Cardiac muscle cell (in vitro differentiated cells and primary cell): ENCODE results near the gene PELI2. TPM values are rescaled to one million over a fixed set of nuclear protein-coding genes. Genes with fewer than 3 reads are reported as not detected.

ENCODE experiments used
- DNase-seq, 2 donors: peaks; one replicate each; pipeline versions ENCODE4 v3.0.0 to v3.0.0-alpha.2; 2010 to 2017; ENCODE audit warnings: low read depth in 1 of 2, low spot score in 1 of 2
- H3K27ac ChIP-seq: fragments of 200-600 bp; sonication (generic); 2 replicates; pipeline ENCODE4 v1.5.1; 2016
- H3K27me3 ChIP-seq: fragments of 200-600 bp; sonication (generic); 2 replicates; pipeline ENCODE4 v1.6.0; 2016; ENCODE audit warnings: control low read depth
- H3K36me3 ChIP-seq: fragments of 200-600 bp; sonication (generic); 2 replicates; pipeline ENCODE4 v1.5.1; 2016; ENCODE audit warnings: control low read depth
- H3K4me1 ChIP-seq: fragments of 200-600 bp; sonication (generic); 2 replicates; pipeline ENCODE4 v1.8.1; 2017; ENCODE audit warnings: low read depth, mild to moderate bottlenecking, mixed run types
- H3K4me3 ChIP-seq: fragments of 200-600 bp; sonication (generic); 2 replicates; pipeline ENCODE4 v1.5.1; 2016; ENCODE audit warnings: mild to moderate bottlenecking
- H3K9me3 ChIP-seq: fragments of 200-600 bp; sonication (generic); 2 replicates; pipeline ENCODE4 v1.5.1; 2017; ENCODE audit warnings: low read depth, mild to moderate bottlenecking, control low read depth
- polyA plus RNA-seq: library from polyadenylated mRNA; unstranded; fragments of >200 nt; fragmentation: Nextera tagmentation; extraction: Ambion mirVana; gene quantifications from 2 replicates; pipeline ENCODE4 v1.2.1, GENCODE V29; 2016
- total RNA-seq: library from RNA; depleted of rRNA; stranded (reverse); fragments of >200 nt; gene quantifications from 2 replicates; pipeline ENCODE4 v1.2.3, GENCODE V29; 2016
- TF ChIP-seq, protein P1 (sequence below): IDR thresholded peaks from 2 replicates; pipeline ENCODE4 v1.5.1; 2012; ENCODE audit warnings: low read depth, mild to moderate bottlenecking, low read length

PELI2 gene
- total and polyA plus RNA-seq, 2 experiments from 2014 or later = 1.7 to 4.9 TPM

- no peak for DNase-seq
- H3K9me3 ChIP-seq = no peaks in the 10 kb centered on the region
- no peaks in the 10 kb centered on the region for H3K27me3 ChIP-seq
- no peaks in the 10 kb centered on the region for H3K36me3 ChIP-seq
- no peak overlapping the region for H3K27ac ChIP-seq
- TF ChIP-seq, protein P1, sequence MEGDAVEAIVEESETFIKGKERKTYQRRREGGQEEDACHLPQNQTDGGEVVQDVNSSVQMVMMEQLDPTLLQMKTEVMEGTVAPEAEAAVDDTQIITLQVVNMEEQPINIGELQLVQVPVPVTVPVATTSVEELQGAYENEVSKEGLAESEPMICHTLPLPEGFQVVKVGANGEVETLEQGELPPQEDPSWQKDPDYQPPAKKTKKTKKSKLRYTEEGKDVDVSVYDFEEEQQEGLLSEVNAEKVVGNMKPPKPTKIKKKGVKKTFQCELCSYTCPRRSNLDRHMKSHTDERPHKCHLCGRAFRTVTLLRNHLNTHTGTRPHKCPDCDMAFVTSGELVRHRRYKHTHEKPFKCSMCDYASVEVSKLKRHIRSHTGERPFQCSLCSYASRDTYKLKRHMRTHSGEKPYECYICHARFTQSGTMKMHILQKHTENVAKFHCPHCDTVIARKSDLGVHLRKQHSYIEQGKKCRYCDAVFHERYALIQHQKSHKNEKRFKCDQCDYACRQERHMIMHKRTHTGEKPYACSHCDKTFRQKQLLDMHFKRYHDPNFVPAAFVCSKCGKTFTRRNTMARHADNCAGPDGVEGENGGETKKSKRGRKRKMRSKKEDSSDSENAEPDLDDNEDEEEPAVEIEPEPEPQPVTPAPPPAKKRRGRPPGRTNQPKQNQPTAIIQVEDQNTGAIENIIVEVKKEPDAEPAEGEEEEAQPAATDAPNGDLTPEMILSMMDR = no peak
- no peak overlapping the region for H3K4me3 ChIP-seq
- H3K4me1 ChIP-seq = no peaks in the 10 kb centered on the region
Observed at GRCh38 chr14:56295743-56296142, 177.5 kb downstream of the PELI2 start.

DNA sequence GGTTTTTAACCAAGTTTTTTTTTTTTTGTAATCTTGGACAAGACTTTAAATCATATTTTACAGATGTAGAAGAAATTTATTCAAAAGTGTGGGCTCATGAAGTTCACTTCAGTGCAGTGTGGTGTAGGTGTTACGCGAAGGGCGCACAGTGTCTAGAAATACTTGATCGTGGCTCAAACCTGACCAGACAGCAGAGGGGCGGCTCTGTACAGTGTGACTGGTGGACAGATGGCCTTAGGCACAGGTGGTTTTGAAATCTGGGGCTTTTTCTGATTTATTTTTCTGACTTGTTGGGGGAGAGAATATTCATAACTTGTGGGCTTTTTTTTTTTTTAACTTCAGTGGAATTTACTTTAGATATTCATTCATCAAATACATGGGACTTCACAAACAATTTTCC lies 179.2 kb downstream of the PELI2 start:
- no peaks in the 10 kb centered on the region for H3K27me3 ChIP-seq
- H3K9me3 ChIP-seq = no peaks in the 10 kb centered on the region
- H3K27ac ChIP-seq = no peak overlapping the region
- no peaks in the 10 kb centered on the region for H3K4me1 ChIP-seq
- no peak for DNase-seq
- H3K4me3 ChIP-seq = no peak overlapping the region
- TF ChIP-seq, protein P1 = no peak
- no peaks in the 10 kb centered on the region for H3K36me3 ChIP-seq

DNA sequence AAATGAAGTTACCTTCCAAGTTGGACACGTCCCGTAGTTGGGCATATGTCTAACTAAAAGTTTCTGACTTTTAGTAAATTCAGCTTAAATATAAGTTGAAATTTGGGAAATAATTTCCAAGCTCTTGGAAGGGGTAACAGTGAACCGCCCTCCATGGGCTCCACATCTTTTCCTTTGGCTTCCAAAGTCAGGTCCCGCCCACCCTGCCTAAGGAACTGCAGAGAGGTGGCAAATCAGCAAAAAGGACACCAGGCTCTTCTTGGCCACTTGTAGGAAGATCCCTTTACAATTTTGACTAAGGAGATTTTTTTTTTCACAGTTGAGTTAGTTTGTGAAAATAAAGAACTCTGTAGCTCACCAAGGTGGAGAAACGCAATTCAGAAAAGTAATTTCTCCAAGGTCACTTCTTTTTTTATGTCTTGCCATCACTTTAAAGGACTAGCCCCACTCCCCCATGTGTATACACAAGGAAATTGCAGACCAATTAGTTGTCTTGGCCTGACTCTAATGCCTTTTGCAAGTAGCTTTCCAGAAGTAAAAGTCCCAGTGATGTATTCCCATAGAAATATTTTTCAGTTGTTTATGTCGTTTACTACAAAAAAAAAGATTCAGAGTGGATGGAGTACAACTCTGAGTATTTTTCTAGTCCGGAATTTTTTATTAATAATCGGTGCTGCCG lies 181.2 kb downstream of the PELI2 start:
- Histone ChIP-seq H3K4me3 (no peak overlapping the region), H3K36me3 (no peaks in the 10 kb centered on the region), H3K27me3 (no peaks in the 10 kb centered on the region), H3K4me1 (no peaks in the 10 kb centered on the region), H3K27ac (no peak overlapping the region), H3K9me3 (no peaks in the 10 kb centered on the region)
- TF ChIP-seq, protein P1 = no peak
- DNase-seq = no peak

DNA sequence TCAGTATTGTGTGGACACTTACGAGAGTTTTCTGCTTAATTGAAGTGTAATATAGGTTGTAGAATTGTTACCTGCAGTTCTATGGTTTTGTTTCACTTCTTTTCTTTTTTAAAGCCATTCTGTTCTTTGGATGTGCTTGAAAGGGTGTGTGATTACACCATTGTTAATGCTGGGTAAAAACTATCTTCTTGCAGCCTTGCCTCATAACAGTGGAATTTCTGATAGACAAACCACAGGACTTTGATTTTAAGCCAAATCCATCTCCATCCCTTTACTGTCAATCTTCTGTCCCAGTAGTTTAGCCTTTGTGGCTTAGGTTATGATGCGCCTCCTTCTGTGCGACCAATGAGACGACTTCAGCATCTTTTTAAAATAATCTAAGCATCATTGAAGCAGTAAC lies 182.3 kb downstream of the PELI2 start:
- Histone ChIP-seq H3K27me3 (no peaks in the 10 kb centered on the region), H3K36me3 (no peaks in the 10 kb centered on the region), H3K9me3 (no peaks in the 10 kb centered on the region), H3K27ac (no peak overlapping the region), H3K4me1 (no peaks in the 10 kb centered on the region), H3K4me3 (no peak overlapping the region)
- TF ChIP-seq, protein P1 = no peak
- DNase-seq = peak in 1 of 2 donors; percentile 75

DNA sequence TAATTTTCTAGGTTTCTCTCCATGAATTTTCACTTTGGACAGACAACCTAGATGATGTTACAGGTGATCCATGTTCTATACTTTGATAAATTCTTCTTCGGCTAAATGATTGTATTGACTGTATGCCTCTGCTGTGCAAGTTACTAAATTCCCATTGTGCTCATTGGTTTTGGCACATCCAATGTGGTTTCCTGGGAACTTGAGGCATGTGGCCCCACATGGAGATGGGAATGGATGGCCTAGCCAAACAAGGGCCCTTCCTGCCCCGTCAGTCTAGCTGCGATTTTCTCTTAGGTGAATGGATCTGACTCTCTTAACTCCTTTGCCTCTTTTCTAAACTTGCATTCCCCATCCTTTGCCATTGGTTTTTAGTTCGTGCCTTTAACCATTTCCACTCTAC lies 186.2 kb downstream of the PELI2 start:
- H3K27me3 ChIP-seq = no peaks in the 10 kb centered on the region
- peak in 1 of 2 donors; percentile 42 for DNase-seq
- H3K36me3 ChIP-seq = no peaks in the 10 kb centered on the region
- H3K9me3 ChIP-seq = no peaks in the 10 kb centered on the region
- H3K27ac ChIP-seq = no peak overlapping the region
- H3K4me3 ChIP-seq = no peak overlapping the region
- H3K4me1 ChIP-seq = no peaks in the 10 kb centered on the region
- TF ChIP-seq, protein P1 = no peak

- TF ChIP-seq, protein P1 = no peak
- no peak overlapping the region for H3K27ac ChIP-seq
- no peak overlapping the region for H3K4me3 ChIP-seq
- peaks cover 9% of the 10 kb centered on the region for H3K4me1 ChIP-seq
- H3K36me3 ChIP-seq = no peaks in the 10 kb centered on the region
- DNase-seq = no peak
- H3K9me3 ChIP-seq = no peaks in the 10 kb centered on the region
- no peaks in the 10 kb centered on the region for H3K27me3 ChIP-seq
Observed at GRCh38 chr14:56309198-56309597, 191.0 kb downstream of the PELI2 start.
